NCI-H1092 (cell line): ENCODE measurements around the gene ZNF778.
"Not testable (repeated sequence)": the region's sequence is repeated elsewhere in the genome, so short reads cannot be mapped to it uniquely, and the experiment has no call there.

ENCODE experiments used
- DNase-seq: peaks from one replicate; lab custom pipeline; 2025; lab: John Stamatoyannopoulos, UW

Gene ZNF778

DNA sequence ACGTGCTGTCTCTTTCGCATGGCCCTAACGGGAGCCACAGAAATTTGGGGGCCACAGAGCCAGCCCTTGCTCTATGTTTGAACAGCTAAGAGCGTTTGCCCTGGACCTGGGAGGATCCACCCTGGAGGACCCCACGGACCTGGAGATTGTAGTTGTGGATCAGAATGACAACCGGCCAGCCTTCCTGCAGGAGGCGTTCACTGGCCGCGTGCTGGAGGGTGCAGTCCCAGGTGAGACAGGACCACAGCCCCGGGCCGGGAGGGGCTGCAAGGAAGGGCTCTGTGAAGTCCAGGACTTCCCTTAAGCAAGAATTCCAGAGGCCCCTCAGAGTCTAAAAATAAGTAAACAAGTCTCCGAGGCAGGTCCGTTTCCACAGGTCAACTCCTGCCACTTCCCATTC, 34.0 kb upstream of the ZNF778 start:
- no peak for DNase-seq

DNA sequence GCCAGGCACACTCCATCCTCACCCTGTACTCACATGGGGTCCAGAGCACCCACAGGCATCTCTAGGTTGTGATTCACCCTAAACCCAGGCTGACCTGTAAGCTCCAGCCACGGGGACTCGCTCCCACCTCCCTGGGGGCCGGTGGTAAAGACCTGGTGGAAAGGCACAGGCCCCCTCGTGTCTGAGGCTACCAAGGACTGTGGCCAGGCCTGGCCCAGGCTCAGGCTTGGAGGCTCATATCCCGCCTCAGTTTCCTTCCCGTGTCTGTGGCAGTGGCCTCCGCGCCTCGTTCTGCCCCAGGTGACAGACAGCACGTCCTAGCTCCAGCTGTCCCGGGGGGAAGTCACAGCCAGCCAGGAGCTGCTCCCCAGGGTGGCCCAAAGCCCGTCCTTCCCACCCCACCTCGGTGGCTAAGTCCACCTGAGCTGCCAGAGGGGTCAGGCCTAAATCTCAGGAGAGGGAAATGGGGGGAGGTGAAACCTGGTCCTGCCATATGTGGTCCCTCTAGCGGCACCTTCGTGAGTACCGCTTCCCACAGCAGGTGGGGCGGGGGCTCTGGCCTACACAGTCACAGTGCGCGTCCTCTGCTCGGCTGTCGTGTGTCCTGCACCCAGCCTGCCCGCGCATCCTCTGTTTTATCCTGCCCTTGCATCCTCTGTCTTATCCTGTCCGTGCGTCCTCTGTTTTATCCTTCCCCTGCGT, 33.4 kb upstream of the ZNF778 start:
- no peak for DNase-seq

DNA sequence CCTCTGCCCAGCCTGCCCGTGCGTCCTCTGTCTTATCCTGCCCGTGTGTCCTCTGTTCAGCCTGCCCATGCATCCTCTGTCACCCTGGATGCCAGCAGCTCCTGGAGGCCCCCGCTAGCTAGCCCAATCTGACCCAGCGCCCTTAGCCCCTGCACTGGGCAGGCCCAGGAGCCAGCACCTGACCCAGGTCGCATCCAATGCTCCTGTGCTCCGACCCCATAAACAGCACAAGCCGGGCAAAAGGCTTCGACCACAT, 32.9 kb upstream of the ZNF778 start:
- DNase-seq: no peak

DNA sequence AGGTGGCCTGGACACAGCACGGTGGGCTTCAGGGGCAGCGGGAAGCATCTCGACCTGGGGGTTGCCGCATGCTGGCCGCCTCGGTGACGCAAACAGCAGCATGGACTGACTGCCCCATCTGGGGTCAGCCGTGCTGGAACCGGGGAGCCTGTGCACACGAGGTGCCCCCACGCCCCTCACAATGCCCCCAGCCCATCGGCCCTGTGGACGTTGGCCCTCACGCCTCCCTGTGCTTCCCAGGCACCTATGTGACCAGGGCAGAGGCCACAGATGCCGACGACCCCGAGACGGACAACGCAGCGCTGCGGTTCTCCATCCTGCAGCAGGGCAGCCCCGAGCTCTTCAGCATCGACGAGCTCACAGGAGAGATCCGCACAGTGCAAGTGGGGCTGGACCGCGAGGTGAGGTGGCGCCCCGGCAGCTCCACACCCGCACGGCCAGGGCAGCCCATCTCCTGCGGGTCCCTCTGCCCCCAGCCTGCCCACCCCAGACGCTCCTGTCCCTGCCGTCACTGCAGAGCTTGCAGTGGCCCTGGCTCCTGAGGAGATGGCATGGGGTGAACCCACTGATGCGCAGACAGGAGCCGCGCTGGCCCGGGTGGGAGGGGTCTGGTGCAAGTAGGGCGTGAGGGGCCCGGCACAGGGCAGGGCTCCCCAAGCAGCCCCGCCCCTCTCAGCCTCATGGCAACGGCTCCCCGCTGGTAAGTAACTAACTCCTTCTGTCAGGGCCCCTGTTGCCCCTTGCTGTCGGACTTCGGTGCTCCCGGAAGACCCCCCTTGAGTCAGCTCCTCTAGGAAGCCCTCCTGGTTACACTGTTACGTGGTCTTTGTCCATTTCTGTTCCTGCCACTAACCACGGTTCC, 32.3 kb upstream of the ZNF778 start:
- DNase-seq: no peak

DNA sequence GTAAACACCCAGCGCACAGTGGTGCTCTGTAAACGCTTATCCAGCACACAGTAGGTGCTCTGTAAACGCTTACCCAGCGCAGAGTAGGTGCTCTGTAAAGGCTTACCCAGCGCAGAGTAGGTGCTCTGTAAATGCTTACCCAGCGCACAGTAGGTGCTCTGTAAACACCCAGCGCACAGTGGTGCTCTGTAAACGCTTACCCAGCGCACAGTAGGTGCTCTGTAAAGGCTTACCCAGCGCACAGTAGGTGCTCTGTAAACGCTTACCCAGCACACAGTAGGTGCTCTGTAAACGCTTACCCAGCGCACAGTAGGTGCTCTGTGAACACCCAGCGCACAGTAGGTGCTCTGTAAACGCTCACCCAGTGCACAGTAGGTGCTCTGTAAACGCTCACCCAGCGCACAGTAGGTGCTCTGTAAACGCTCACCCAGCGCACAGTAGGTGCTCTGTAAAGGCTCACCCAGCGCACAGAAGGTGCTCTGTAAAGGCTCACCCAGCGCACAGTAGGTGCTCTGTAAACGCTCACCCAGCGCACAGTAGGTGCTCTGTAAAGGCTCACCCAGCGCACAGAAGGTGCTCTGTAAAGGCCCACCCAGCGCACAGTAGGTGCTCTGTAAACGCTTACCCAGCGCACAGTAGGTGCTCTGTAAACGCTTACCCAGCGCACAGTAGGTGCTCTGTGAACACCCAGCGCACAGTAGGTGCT, 31.5 kb upstream of the ZNF778 start:
- DNase-seq: not testable (repeated sequence)

DNA sequence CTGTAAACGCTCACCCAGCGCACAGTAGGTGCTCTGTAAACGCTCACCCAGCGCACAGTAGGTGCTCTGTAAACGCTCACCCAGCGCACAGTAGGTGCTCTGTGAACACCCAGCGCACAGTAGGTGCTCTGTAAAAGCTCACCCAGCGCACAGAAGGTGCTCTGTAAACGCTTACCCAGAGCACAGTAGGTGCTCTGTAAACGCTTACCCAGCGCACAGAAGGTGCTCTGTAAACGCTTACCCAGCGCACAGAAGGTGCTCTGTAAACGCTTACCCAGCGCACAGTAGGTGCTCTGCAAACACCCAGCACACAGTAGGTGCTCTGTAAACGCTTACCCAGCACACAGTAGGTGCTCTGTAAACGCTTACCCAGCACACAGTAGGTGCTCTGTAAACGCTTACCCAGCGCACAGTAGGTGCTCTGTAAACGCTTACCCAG, 30.9 kb upstream of the ZNF778 start:
- not testable (repeated sequence) for DNase-seq

DNA sequence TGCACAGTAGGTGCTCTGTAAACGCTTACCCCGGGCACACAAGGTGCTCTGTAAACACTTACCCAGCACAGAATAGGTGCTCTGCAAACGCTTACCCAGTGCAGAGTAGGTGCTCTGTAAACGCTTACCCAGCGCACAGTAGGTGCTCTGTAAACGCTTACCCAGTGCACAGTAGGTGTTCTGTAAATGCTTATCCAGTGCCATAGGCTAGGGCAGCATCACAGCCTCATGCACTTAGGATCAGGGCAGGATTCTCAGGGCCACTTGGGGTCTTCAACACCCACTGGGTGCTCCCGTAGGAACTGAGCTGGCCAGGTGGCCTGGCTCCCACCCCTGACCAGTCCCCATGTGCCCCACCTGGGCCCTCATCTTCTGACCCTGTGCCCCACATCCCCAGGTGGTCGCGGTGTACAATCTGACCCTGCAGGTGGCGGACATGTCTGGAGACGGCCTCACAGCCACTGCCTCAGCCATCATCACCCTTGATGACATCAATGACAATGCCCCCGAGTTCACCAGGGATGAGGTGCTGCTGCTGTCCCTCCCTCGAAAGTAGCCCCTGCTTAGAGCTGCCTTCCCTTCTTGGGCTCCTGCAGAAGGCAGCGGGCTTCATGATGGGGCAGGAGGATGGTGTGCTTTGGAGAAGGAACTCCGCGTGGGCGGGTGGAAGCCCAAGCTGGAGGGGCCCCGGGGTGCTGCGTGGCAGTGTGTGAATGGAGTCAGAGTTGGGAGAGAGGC, 30.3 kb upstream of the ZNF778 start:
- DNase-seq: no peak

DNA sequence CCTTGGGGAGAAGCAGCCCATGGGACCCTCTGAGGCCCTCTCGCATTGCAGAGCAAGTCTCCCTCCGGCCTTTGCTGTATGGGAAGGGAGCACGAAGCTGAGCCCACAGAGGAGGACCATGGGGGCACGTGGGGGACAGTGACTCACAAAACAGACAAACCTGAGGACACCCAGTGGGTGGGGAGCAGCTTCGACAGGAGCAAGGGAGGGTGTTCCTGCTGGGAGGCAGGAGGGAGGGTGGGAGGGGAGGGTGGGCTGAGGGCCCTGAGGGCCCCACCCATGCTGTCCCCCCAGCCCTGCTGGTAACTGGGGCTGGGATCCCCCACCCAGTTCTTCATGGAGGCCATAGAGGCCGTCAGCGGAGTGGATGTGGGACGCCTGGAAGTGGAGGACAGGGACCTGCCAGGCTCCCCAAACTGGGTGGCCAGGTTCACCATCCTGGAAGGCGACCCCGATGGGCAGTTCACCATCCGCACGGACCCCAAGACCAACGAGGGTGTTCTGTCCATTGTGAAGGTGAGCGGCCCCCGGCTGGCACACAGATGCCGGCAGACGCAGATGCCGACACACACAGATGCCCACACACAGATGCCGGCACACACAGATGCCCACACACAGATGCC, 29.6 kb upstream of the ZNF778 start:
- DNase-seq: no peak

DNA sequence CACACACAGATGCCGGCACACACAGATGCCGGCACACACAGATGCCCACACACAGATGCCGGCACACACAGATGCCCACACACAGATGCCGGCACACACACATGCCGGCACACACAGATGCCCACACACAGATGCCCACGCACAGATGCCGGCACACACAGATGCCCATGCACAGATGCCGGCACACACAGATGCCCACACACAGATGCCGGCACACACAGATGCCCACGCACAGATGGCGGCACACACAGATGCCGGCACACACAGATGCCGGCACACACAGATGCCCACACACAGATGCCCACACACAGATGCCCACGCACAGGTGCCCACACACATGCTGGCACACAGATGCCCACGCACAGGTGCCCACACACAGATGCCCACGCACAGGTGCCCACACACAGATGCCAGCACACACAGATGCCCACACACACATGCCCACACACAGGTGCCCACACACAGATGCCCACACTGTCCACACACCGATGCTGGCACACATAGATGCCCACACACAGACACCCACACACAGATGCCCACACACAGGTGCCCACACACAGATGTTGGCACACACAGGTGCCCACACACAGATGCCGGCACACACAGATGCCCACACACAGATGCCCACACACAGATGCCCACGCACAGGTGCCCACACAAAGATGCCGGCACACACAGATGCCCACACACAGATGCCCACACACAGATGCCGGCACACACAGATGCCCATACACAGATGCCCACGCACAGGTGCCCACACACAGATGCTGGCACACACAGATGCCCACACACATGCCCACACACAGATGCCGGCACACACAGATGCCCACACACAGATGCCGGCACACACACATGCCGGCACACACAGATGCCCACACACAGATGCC, 28.8 kb upstream of the ZNF778 start:
- DNase-seq: not testable (repeated sequence)

DNA sequence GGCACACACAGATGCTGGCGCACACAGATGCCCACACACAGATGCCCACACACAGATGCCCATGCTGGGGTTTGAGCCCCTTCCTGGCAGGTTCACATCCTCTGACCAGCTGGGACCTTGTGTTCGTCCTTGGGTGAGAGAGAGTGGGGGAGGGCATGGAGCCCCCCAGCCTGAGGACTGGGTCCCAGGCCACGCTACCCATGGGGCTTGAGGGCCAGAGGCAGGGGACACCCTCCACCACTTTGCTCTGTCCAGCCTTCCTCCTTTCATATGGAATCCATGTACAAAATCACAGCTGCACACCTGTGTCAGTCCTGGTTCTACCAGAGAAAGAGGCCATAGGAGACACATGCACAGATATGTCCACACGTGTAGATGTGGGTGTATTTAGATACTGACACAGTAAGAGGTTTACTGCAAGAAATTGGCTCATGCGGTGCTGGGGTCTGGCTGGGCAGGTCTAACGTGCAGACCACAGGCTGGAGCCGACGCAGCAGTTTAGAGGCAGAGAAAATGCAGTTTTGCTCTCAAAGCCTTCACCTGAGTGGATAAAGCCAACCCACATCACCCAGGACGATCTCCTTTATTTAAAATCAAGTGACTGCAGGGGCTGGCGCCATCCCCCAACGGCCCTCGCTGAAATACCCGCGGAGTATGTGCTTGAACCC, 28.0 kb upstream of the ZNF778 start:
- no peak for DNase-seq

DNA sequence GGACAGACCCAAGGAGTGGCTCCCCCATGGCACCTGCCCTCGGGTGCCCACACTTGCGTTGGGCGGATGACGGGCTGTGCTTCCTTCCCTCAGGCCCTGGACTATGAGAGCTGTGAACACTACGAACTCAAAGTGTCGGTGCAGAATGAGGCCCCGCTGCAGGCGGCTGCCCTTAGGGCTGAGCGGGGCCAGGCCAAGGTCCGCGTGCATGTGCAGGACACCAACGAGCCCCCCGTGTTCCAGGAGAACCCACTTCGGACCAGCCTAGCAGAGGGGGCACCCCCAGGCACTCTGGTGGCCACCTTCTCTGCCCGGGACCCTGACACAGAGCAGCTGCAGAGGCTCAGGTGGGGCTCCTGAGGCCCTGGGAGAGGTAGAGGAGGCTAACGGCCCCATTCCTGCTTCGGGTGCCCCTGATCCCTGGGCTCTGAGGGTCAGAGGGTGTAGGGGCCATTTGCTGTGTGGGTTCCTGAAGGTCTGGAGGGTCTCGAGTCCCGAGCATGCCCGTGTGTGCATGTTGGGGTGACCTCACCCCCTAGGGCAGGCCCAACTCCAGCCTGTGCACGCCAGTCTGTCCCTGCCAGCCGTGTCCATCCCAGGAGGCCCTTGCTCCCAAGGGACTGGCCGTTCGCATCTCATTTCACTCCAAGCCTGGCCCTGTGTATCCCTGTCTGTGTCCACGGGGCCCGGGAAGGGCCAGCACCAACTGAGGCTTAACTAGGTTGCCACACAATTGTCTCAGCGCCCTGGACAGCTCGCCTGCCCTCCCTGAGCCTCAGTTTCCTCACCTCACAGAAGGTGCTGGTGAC, 27.1 kb upstream of the ZNF778 start:
- DNase-seq: no peak

DNA sequence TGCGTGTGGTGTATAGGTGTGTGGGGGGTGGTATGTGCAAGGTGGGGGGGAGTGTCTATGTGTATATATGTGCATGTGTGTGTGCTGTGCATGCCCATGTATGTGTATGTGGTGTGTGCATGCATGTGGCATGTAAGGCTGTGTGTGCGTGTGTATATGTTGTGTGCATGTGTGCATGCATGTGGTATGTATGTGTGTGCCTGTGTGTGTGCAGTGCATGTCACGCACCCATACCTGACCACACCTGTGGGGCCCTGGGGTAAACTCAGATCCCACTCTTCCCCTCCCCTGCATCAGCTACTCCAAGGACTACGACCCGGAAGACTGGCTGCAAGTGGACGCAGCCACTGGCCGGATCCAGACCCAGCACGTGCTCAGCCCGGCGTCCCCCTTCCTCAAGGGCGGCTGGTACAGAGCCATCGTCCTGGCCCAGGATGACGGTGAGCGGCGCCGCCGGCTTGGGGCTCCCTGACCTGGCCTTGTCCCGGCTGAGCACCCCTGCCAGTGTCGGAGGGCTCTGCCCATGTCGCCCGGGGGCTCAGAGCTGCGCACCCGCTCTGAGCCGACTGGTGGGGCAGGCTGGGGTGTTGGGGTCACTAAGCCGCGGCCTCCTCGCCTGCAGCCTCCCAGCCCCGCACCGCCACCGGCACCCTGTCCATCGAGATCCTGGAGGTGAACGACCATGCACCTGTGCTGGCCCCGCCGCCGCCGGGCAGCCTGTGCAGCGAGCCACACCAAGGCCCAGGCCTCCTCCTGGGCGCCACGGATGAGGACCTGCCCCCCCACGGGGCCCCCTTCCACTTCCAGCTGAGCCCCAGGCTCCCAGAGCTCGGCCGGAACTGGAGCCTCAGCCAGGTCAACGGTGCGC, 26.2 kb upstream of the ZNF778 start:
- DNase-seq: no peak

DNA sequence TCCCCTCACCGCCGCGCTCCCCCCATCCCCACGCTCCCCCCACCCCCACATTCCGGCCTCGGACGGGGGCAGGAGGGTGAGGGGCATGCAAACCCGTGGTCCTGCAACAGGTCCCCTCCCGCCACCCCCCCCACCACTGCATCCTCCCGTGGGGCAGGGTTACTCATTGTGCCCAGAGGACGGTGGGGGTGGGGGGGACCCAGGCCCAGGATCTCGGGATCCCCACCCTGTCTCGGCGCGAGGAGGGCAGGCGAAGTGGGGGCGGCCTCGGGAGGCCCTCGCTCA, 25.7 kb upstream of the ZNF778 start:
- DNase-seq: no peak

DNA sequence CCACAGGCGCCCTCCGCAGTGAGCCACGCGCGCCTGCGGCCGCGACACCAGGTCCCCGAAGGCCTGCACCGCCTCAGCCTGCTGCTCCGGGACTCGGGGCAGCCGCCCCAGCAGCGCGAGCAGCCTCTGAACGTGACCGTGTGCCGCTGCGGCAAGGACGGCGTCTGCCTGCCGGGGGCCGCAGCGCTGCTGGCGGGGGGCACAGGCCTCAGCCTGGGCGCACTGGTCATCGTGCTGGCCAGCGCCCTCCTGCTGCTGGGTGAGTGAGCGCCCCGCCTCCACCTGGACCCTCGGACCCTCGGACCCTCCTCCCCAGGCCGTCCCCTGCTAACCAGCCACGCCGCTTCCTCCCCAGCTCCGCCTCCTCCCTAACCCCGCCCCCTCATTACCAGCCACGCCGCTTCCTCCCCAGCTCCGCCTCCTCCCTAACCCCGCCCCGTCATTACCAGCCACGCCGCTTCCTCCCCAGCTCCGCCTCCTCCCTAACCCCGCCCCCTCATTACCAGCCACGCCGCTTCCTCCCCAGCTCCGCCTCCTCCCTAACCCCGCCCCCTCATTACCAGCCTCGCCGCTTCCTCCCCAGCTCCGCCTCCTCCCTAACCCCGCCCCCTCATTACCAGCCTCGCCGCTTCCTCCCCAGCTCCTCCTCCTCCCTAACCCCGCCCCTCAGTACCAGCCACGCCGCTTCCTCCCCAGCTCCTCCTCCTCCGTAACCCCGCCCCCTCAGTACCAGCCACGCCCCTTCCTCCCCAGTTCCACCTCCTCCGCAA, 25.1 kb upstream of the ZNF778 start:
- not testable (repeated sequence) for DNase-seq

DNA sequence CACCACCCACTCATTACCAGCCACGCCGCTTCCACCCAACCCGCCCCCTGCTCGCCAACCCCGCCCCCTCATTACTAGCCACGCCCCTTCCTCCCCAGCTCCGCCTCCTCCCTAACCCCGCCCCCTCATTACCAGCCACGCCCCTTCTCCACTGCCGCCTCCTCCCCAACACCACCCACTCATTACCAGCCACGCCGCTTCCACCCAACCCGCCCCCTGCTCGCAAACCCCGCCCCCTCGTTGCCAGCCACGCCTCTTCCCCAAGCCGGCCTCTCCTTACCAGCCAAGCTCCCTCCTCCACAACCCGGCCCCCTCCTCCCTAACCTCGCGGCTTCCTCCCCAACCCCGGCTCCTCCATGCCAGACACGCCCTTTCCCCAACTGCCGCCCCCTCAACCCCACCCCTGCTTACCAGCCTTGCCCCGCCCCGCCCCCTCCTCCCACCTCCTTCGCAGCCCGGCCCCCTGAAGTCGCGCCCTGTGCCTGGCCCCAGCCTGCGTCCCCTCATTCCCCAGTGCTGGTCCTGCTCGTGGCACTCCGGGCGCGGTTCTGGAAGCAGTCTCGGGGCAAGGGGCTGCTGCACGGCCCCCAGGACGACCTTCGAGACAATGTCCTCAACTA, 24.4 kb upstream of the ZNF778 start:
- no peak for DNase-seq

DNA sequence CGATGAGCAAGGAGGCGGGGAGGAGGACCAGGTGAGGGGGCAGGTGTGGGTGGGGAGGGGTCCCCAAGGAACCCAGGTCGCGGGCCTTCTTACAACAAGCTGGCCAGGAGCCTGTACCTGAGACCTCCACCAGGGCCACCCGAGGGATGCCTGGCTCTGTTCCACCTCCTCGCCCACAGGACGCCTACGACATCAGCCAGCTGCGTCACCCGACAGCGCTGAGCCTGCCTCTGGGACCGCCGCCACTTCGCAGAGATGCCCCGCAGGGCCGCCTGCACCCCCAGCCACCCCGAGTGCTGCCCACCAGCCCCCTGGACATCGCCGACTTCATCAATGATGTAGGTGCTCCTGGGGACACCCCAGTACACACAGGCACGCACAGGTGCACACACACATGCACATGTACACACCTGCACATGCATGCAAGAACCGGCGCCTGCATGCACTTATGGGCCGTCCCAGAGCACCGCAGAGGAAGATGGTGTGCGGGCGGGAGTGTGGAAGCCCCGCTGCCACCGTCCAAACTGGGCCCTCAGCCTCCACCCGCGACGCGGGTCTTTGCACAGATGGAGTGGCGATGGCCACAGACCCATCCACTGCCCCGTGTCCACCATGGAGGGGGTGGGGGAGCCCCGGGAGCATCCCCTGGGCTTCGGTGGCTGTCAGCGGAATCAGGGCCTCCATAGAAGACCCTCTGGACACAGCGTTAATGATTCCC, 23.8 kb upstream of the ZNF778 start:
- no peak for DNase-seq
